GM12878 (cell line): ENCODE results near the gene CARF. TPM values are rescaled to one million over a fixed set of nuclear protein-coding genes. Genes with fewer than 3 reads are reported as not detected.

Source experiments
- BACH1 ChIP-seq: fragments of 450-650 bp; IDR thresholded peaks from 2 replicates; pipeline ENCODE4 v1.6.1; 2017; ENCODE audit warnings: mild to moderate bottlenecking, borderline replicate concordance
- BCLAF1 ChIP-seq: fragments of 450-650 bp; IDR thresholded peaks from 2 replicates; pipeline ENCODE4 v1.6.1; 2017; ENCODE audit warnings: antibody characterized with exemption, mild to moderate bottlenecking, moderate library complexity
- ETV6 ChIP-seq, 2 experiments: fragments of 450-650 bp in 1 of 2; IDR thresholded peaks in 1 of 2; conservative IDR thresholded peaks in 1 of 2; 2 replicates each; pipeline ENCODE4 v1.6.1; 2014; ENCODE audit warnings: antibody characterized with exemption in 1 of 2, borderline replicate concordance in 1 of 2, low read depth in 1 of 2, mild to moderate bottlenecking in 1 of 2, moderate library complexity in 1 of 2
- FOXK2 ChIP-seq: fragments of 450-650 bp; IDR thresholded peaks from 2 replicates; pipeline ENCODE4 v1.6.1; 2017; ENCODE audit warnings: mild to moderate bottlenecking, moderate library complexity
- GATAD2B ChIP-seq: fragments of 450-650 bp; conservative IDR thresholded peaks from 2 replicates; pipeline ENCODE4 v1.6.1; 2017; ENCODE audit warnings: low read depth, mild to moderate bottlenecking, moderate library complexity
- PAX5 ChIP-seq: IDR thresholded peaks from 2 replicates; pipeline ENCODE4 v1.6.1; 2011; ENCODE audit warnings: low read depth, low read length, borderline replicate concordance
- PRDM15 ChIP-seq: fragments of 450-650 bp; formaldehyde crosslinking; IDR thresholded peaks from 2 replicates; pipeline ENCODE4 v1.4.0; 2020; ENCODE audit warnings: mild to moderate bottlenecking, moderate library complexity
- RCOR1 ChIP-seq: conservative IDR thresholded peaks from 2 replicates; pipeline ENCODE4 v1.6.1; 2012; ENCODE audit warnings: low read depth, low read length, improper control_type of control experiment
- SIN3A ChIP-seq: IDR thresholded peaks from 2 replicates; pipeline ENCODE4 v1.6.1; 2012; ENCODE audit warnings: low read depth, low read length, improper control_type of control experiment
- SRF ChIP-seq, 2 experiments: IDR thresholded peaks; 2 replicates each; pipeline ENCODE4 v1.6.1; 2011; ENCODE audit warnings: low read depth in 2 of 2, low read length in 2 of 2, mild to moderate bottlenecking in 1 of 2, moderate library complexity in 1 of 2
- YY1 ChIP-seq: IDR thresholded peaks from 2 replicates; pipeline ENCODE4 v1.6.1; 2011; ENCODE audit warnings: low read depth, mild to moderate bottlenecking, low read length
- ZBTB11 ChIP-seq: fragments of 450-650 bp; formaldehyde crosslinking; IDR thresholded peaks from 2 replicates; pipeline ENCODE4 v1.5.0; 2022; ENCODE audit warnings: mild to moderate bottlenecking, missing genetic modification characterization
- ZNF687 ChIP-seq: fragments of 450-650 bp; IDR thresholded peaks from 2 replicates; pipeline ENCODE4 v1.6.1; 2017; ENCODE audit warnings: mild to moderate bottlenecking, moderate library complexity
- ZZZ3 ChIP-seq: IDR thresholded peaks from 2 replicates; pipeline ENCODE4 v1.6.1; 2011; ENCODE audit warnings: low read depth; ENCODE audit not compliant: control insufficient read depth, insufficient read length
- polyA plus RNA-seq, 11 experiments: library from polyadenylated mRNA; depleted of rRNA in 4 of 11; unstranded in 6 of 11; stranded (reverse) in 5 of 11; fragments of >200 nt; fragmentation: Nextera tagmentation in 4 of 11; fragmentation: Illumina TruSeq in 1 of 11; extraction: Ambion mirVana in 4 of 11; extraction: Trizol in 1 of 11; gene quantifications; 1 replicate in 1 of 11; 2 replicates in 10 of 11; pipeline versions ENCODE4 v1.2.1 to v1.2.3, GENCODE V29; 2011 to 2016; ENCODE audit warnings: inconsistent platforms in 2 of 11, missing spikeins in 2 of 11, low read depth in 1 of 11
- total RNA-seq, 4 experiments: library from RNA; depleted of rRNA in 3 of 4; stranded (reverse); fragments of >200 nt in 3 of 4; fragmentation: Illumina TruSeq in 1 of 4; extraction: Trizol in 1 of 4; gene quantifications; 2 replicates each; pipeline versions ENCODE4 v1.2.1 to v1.2.3, GENCODE V29; 2013 to 2021

CARF gene
- total and polyA plus RNA-seq, 10 of the 15 experiments (the other 5 are each of a cell fraction or from before 2014, with no cell fraction given), result 1.8 to 11.5 (median 6.9) TPM

GRCh38 chr2:202871300-202872141, 40.6 kb upstream of the CARF start, which contains the start of gene ICA1L (continued):
- TF ChIP-seq ZNF687, result no peak
- peak; percentile 94 for TF ChIP-seq GATAD2B
- TF ChIP-seq RCOR1, result no peak
- TF ChIP-seq SRF (IDR thresholded peaks at IDR 0.05; ENCODE audit: low read depth in 2 of 2, low read length in 2 of 2), result no peak
- TF ChIP-seq BCLAF1, result no peak
- no peak for TF ChIP-seq YY1
- peak; percentile 89 for TF ChIP-seq SIN3A
- 0 out of 4 replicates have a peak, but pooled peaks of 1 of the 2 experiments have one; percentile 5 for TF ChIP-seq ETV6 (conservative IDR thresholded peaks at IDR 0.05 in 1 of 2, IDR thresholded peaks at IDR 0.05 in 1 of 2; ENCODE audit: borderline replicate concordance in 1 of 2, low read depth in 1 of 2)
- peak; percentile 50; the same call in 1 of the 2 replicates for TF ChIP-seq BACH1
- TF ChIP-seq PRDM15 (CRISPR knock-in tag), result no peak
- no peak for TF ChIP-seq FOXK2
- no peak for TF ChIP-seq ZZZ3
- TF ChIP-seq ZBTB11 (CRISPR knock-in tag), result no peak
- 0 out of 2 replicates have a peak, but pooled peaks have one; percentile 14 for TF ChIP-seq PAX5
